Measurements from ENCODE around the gene RELT.

DNA sequence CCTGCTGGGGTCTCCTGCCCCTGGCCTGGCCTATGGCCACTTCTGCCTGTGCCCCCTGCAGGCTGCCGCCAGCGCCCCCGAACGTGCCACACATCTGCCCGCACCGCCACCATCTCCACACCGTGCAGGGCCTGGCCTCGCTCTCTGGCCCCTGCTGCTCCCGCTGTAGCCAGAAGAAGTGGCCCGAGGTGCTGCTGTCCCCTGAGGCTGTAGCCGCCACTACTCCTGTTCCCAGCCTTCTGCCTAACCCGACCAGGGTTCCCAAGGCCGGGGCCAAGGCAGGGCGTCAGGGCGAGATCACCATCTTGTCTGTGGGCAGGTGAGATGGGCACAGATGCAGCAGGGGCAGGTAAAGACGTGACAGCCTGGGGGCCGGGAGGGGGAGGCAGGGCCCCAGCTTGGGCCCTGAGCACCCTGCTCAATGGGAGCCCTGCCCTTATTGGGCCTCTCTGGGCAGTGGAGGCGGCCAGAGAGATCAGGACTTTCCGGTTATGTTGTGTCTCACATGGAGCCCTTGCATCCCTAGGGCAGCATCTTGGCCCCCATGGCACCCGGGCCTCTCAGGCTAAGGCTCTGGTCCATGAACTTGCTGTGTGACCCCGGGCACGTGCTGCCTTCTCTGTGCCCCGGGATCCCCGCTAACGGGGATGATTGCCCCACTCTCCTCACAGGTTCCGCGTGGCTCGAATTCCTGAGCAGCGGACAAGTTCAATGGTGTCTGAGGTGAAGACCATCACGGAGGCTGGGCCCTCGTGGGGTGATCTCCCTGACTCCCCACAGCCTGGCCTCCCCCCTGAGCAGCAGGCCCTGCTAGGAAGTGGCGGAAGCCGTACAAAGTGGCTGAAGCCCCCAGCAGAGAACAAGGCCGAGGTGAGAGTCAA is 18.5 kb downstream of the RELT start:
- TF ChIP-seq, protein P1, sequence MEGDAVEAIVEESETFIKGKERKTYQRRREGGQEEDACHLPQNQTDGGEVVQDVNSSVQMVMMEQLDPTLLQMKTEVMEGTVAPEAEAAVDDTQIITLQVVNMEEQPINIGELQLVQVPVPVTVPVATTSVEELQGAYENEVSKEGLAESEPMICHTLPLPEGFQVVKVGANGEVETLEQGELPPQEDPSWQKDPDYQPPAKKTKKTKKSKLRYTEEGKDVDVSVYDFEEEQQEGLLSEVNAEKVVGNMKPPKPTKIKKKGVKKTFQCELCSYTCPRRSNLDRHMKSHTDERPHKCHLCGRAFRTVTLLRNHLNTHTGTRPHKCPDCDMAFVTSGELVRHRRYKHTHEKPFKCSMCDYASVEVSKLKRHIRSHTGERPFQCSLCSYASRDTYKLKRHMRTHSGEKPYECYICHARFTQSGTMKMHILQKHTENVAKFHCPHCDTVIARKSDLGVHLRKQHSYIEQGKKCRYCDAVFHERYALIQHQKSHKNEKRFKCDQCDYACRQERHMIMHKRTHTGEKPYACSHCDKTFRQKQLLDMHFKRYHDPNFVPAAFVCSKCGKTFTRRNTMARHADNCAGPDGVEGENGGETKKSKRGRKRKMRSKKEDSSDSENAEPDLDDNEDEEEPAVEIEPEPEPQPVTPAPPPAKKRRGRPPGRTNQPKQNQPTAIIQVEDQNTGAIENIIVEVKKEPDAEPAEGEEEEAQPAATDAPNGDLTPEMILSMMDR (IDR thresholded peaks at IDR 0.05) = no peak
- no peak for TF ChIP-seq POLR2AphosphoS5 (IDR thresholded peaks at IDR 0.05)
